Prostate gland (tissue), 2 donors: Measurements from ENCODE around the gene HOXB5.

Experiments used
- POLR2A ChIP-seq: fragments of 450-650 bp; IDR thresholded peaks from one replicate; pipeline ENCODE4 v1.6.1; 2016; ENCODE audit warnings: antibody characterized with exemption, mild to moderate bottlenecking
- TF ChIP-seq, protein P1 (sequence below), 4 experiments: fragments of 200-600 bp in 2 of 4; fragments of 450-650 bp in 2 of 4; sonication (generic) in 2 of 4; IDR thresholded peaks; 1 replicate in 3 of 4; 2 replicates in 1 of 4; pipeline ENCODE4 v1.5.1; 2016 to 2019; ENCODE audit warnings: antibody characterized with exemption in 4 of 4, mild to moderate bottlenecking in 2 of 4, moderate library complexity in 2 of 4

- TF ChIP-seq, protein P1, sequence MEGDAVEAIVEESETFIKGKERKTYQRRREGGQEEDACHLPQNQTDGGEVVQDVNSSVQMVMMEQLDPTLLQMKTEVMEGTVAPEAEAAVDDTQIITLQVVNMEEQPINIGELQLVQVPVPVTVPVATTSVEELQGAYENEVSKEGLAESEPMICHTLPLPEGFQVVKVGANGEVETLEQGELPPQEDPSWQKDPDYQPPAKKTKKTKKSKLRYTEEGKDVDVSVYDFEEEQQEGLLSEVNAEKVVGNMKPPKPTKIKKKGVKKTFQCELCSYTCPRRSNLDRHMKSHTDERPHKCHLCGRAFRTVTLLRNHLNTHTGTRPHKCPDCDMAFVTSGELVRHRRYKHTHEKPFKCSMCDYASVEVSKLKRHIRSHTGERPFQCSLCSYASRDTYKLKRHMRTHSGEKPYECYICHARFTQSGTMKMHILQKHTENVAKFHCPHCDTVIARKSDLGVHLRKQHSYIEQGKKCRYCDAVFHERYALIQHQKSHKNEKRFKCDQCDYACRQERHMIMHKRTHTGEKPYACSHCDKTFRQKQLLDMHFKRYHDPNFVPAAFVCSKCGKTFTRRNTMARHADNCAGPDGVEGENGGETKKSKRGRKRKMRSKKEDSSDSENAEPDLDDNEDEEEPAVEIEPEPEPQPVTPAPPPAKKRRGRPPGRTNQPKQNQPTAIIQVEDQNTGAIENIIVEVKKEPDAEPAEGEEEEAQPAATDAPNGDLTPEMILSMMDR (IDR thresholded peaks at IDR 0.05) = no peak
- TF ChIP-seq POLR2A = no peak
Observed at GRCh38 chr17:48605991-48606891, 12.7 kb upstream of the HOXB5 start.
